Adrenal gland (tissue), 12 donors: ENCODE results near the gene EWSR1. TPM values are rescaled to one million over a fixed set of nuclear protein-coding genes. Genes with fewer than 3 reads are reported as not detected.
A peak's percentile ranks its signal among the peaks of the same experiment; 100 is the strongest.

ENCODE experiments used
- DNase-seq, 7 donors: peaks; one replicate each; pipeline ENCODE4 v3.0.0-alpha.2; 2019 to 2020
- H3K27ac ChIP-seq, 5 donors: fragments of 200-600 bp; sonication (generic) in 4 of 5; 1 replicate in 3 of 5; 2 replicates in 2 of 5; pipeline versions ENCODE4 v1.5.1 to v1.8.0; 2016 to 2020; ENCODE audit warnings: mild to moderate bottlenecking in 1 of 5
- H3K27me3 ChIP-seq: fragments of 200-600 bp; 2 replicates; pipeline ENCODE4 v1.8.0; 2021
- H3K36me3 ChIP-seq, 2 donors: fragments of 200-600 bp; replicated peaks in 1 of 2; 1 replicate in 1 of 2; 2 replicates in 1 of 2; pipeline versions ENCODE4 v1.5.1 to v1.8.0; 2018 to 2022
- H3K4me1 ChIP-seq, 2 donors: fragments of 200-600 bp; replicated peaks in 1 of 2; 1 replicate in 1 of 2; 2 replicates in 1 of 2; pipeline versions ENCODE4 v1.5.1 to v1.8.0; 2018 to 2021
- H3K4me3 ChIP-seq, 4 donors: fragments of 200-600 bp; sonication (generic) in 3 of 4; one replicate each; pipeline ENCODE4 v1.5.1; 2016 to 2018
- H3K9me3 ChIP-seq, 3 donors: fragments of 200-600 bp; sonication (generic) in 1 of 3; replicated peaks in 1 of 3; 1 replicate in 2 of 3; 2 replicates in 1 of 3; pipeline versions ENCODE4 v1.5.1 to v1.8.0; 2016 to 2021
- CTCF ChIP-seq, 6 experiments: fragments of 450-650 bp in 4 of 6; fragments of 200-600 bp in 2 of 6; sonication (generic) in 1 of 6; IDR thresholded peaks; 1 replicate in 5 of 6; 2 replicates in 1 of 6; pipeline versions ENCODE4 v1.5.1 to v1.8.0; 2016 to 2021; ENCODE audit warnings: antibody characterized with exemption in 6 of 6, mild to moderate bottlenecking in 2 of 6, moderate library complexity in 1 of 6
- POLR2A ChIP-seq, 2 donors: fragments of 450-650 bp; IDR thresholded peaks; one replicate each; pipeline ENCODE4 v1.6.1; 2017; ENCODE audit warnings: antibody characterized with exemption in 2 of 2, mild to moderate bottlenecking in 2 of 2, moderate library complexity in 1 of 2
- WGBS, 4 donors: extraction: QIAGEN DNeasy Blood & Tissue Kit in 2 of 4; methylation state at CpG; one replicate each; pipeline versions ENCODE4 v1.1.5 to v1.1.7; 2013 to 2017; 5-methylcytosine and 5-hydroxymethylcytosine counted together
- intact Hi-C, 2 donors: fragments of 100-400 bp; cut with DNase I; formaldehyde crosslinking; loops; one replicate each; pipeline versions ENCODE4 v1.14.1 to v1.15.0; 2022 to 2023
- polyA plus RNA-seq, 3 donors: library from polyadenylated mRNA; stranded (reverse); fragments of 200-250 nt in 2 of 3; fragments of 350-450 nt in 1 of 3; fragmentation: Illumina TruSeq in 1 of 3; extraction: RNeasy Lipid Tissue Mini Kit (QIAGEN cat#74804) in 1 of 3; gene quantifications; one replicate each; pipeline ENCODE4 v1.2.3, GENCODE V29; 2013 to 2014
- total RNA-seq, 9 donors: library from RNA; depleted of rRNA in 4 of 9; stranded (reverse); fragments of >200 nt in 4 of 9; fragments of 120-200 nt in 1 of 9; fragmentation: NEBNext Ultra II Directional in 1 of 9; extraction: Animal tissue kit (Norgen Biotek cat#: 25700) in 1 of 9; gene quantifications; one replicate each; pipeline versions ENCODE4 v1.1.0 to v1.2.4, GENCODE V29; 2013 to 2023
- donor health status: healthy with polysubstance abuse.
- donor health status: Bipolar disorder and iron deficiency.
- donor health status: DM: yes; HTN: yes; CAD: no.
- donor health status: DM: no; HTN: no; CAD: no.
- donor health status: DM: no; HTN: no; CAD: no.
- donor health status: DM: yes; HTN: yes; CAD: no.

Gene EWSR1
- total and polyA plus RNA-seq, 12 donors, result 152 to 351 (median 216) TPM

GRCh38 chr22:29219881-29220670 is 48.0 kb upstream of the EWSR1 start:
- Histone ChIP-seq H3K4me3 (no peak overlapping the region), H3K36me3 (no peaks in the 10 kb centered on the region), H3K27me3 (no peaks in the 10 kb centered on the region), H3K27ac (peak overlapping the region in 1 of 5 donors; percentile 24), H3K9me3 (no peaks in the 10 kb centered on the region), H3K4me1 (peaks cover 19 to 29% of the 10 kb centered on the region in 2 donors)
- intact Hi-C loops, result loop anchor here in 1 of 2 donors (5.0 kb wide), 1 partner anchor 42 kb away; no protein-coding TSS in a partner anchor
- TF ChIP-seq CTCF (IDR thresholded peaks at IDR 0.05) (no peak), POLR2A (IDR thresholded peaks at IDR 0.05) (no peak)
- DNase-seq, result no peak
- 83 to 92% (median 88%) methylated on average over 11 to 14 of the region's 14 CpGs for WGBS, 4 donors

- Histone ChIP-seq H3K4me3 (no peak overlapping the region), H3K36me3 (no peaks in the 10 kb centered on the region), H3K9me3 (no peaks in the 10 kb centered on the region), H3K27me3 (no peaks in the 10 kb centered on the region), H3K27ac (peak overlapping the region in 2 of 5 donors; percentile 80 to 89), H3K4me1 (peaks cover 18 to 20% of the 10 kb centered on the region in 2 donors)
- TF ChIP-seq POLR2A (IDR thresholded peaks at IDR 0.05) (no peak), CTCF (IDR thresholded peaks at IDR 0.05) (no peak)
- 88 to 93% (median 91%) methylated on average over 7 to 19 of the region's 19 CpGs for WGBS, 4 donors
- intact Hi-C loops, result no loop called here
- DNase-seq, result no peak
Observed at GRCh38 chr22:29224121-29224858, 43.8 kb upstream of the EWSR1 start.

- no peak overlapping the region for H3K4me3 ChIP-seq
- intact Hi-C loops, result no loop called here
- H3K9me3 ChIP-seq, result no peaks in the 10 kb centered on the region
- TF ChIP-seq CTCF (IDR thresholded peaks at IDR 0.05) (no peak), POLR2A (IDR thresholded peaks at IDR 0.05) (no peak)
- H3K27me3 ChIP-seq, result no peaks in the 10 kb centered on the region
- peaks cover 18 to 20% of the 10 kb centered on the region in 2 donors for H3K4me1 ChIP-seq
- 73 to 98% (median 94%) methylated on average over 2 to 7 of the region's 7 CpGs for WGBS, 4 donors
- no peak for DNase-seq
- peak overlapping the region in 4 of 5 donors; percentile 13 to 89 (median 68) for H3K27ac ChIP-seq
- no peaks in the 10 kb centered on the region for H3K36me3 ChIP-seq
Observed at GRCh38 chr22:29224859-29225410, 43.1 kb upstream of the EWSR1 start.
